Activated CD4-positive, alpha-beta T cell treated with anti-CD3 and anti-CD28 coated beads, Interleukin-2, amount 50 U/mL, for 16 hours (primary cell): ENCODE measurements around the gene CERS1.

Experiments
- DNase-seq: peaks from one replicate; pipeline ENCODE4 v3.0.0-alpha.2; 2020

Gene CERS1

DNA sequence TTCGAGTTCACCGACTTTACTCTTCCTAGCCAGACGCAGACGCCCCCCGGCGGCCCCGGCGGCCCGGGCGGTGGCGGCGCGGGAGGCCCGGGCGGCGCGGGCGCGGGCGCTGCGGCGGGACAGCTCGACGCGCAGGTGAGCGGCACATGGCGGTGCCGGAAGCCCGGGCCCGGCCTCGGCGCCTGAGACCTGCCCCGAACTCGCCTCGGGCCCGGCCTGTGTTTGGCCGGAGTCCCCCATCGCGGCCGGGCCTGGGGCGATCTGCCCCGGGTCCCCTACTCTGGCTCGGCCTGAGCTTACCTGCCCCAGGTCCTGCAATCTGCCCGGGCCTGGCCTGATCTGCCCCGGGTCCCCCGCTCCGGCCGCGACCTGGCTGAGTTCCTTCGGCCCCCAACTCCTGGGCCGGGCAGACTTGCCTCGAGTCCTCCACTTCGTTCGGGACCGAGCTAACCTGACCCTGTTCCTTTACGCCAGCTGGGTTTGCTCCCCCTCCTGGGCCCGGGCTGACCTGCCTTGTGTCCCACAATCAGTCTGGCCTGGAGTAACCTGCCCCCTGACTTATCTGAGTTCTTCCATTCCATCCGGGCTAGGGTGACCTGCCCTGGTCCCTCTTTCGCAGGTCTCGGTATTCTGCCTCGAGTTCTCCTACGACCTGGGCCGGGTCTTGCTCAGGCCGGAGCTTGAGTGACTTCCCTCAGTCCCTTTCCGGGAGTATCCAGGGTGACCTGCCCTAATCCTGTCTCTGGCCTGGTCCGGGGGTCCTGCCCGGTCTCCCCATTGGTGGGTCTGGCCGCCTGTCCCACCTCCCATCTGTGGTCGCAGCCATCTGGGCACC is 63.4 kb downstream of the CERS1 start:
- peak; percentile 35 for DNase-seq

- DNase-seq, result peak; percentile 97
Measured at GRCh38 chr19:18831524-18832305, 64.2 kb downstream of the CERS1 start, which contains the start of gene UPF1. UPF1 (plus strand) TSS chr19:18831959; CDS start chr19:18832210, 251 bp downstream.

GRCh38 chr19:18830488-18830887 is 65.5 kb downstream of the CERS1 start:
- DNase-seq, result no peak

- DNase-seq, result no peak
Measured at GRCh38 chr19:18828786-18829185, 67.2 kb downstream of the CERS1 start.
